GM19324 (cell line): ENCODE measurements around the gene KRTAP5-9.
"Not testable (repeated sequence)": the region's sequence is repeated elsewhere in the genome, so short reads cannot be mapped to it uniquely, and the experiment has no call there.

Source experiments
- ATAC-seq: cut with Tn5 transposase; IDR thresholded peaks from one replicate; pipeline ENCODE4 v1.9.1; 2021; ENCODE audit warnings: mild to moderate bottlenecking, moderate library complexity; ENCODE audit not compliant: unreplicated experiment, low FRiP score

KRTAP5-9 gene

GRCh38 chr11:71532036-71532610 is 16.1 kb upstream of the KRTAP5-9 start:
- ATAC-seq: no peak

GRCh38 chr11:71534711-71535608 is 13.3 kb upstream of the KRTAP5-9 start:
- not testable (repeated sequence) for ATAC-seq

- no peak for ATAC-seq
These were observed 12.4 kb upstream of the KRTAP5-9 start for GRCh38 chr11:71535825-71536224.

GRCh38 chr11:71537537-71537936 is 10.7 kb upstream of the KRTAP5-9 start:
- ATAC-seq: no peak

GRCh38 chr11:71537977-71538665 is 10.1 kb upstream of the KRTAP5-9 start, which contains the start of gene KRTAP5-8:
Gene KRTAP5-8, plus strand, starts transcription at chr11:71538025. Its CDS starts 31 bp downstream, at chr11:71538056.
- not testable (repeated sequence) for ATAC-seq

GRCh38 chr11:71538666-71538990 is 9.6 kb upstream of the KRTAP5-9 start:
- ATAC-seq: no peak

- ATAC-seq: no peak
These were observed 9.2 kb upstream of the KRTAP5-9 start for GRCh38 chr11:71539017-71539416.

- ATAC-seq: not testable (repeated sequence)
These were observed 8.2 kb upstream of the KRTAP5-9 start for GRCh38 chr11:71539971-71540370.

GRCh38 chr11:71540521-71541304 is 7.5 kb upstream of the KRTAP5-9 start:
- ATAC-seq: not testable (repeated sequence)

GRCh38 chr11:71542382-71542781 is 5.8 kb upstream of the KRTAP5-9 start:
- ATAC-seq: no peak

GRCh38 chr11:71542879-71543777 is 5.1 kb upstream of the KRTAP5-9 start:
- ATAC-seq: no peak

GRCh38 chr11:71543866-71544265 is 4.4 kb upstream of the KRTAP5-9 start:
- no peak for ATAC-seq

GRCh38 chr11:71544525-71545214 is 3.5 kb upstream of the KRTAP5-9 start:
- ATAC-seq: no peak

GRCh38 chr11:71545405-71545966 is 2.7 kb upstream of the KRTAP5-9 start:
- ATAC-seq: no peak

GRCh38 chr11:71548716-71549151 is 514 bp downstream of the KRTAP5-9 start:
- ATAC-seq: no peak

- no peak for ATAC-seq
These were observed 3.5 kb downstream of the KRTAP5-9 start for GRCh38 chr11:71551711-71552110.

GRCh38 chr11:71554996-71555395 is 6.8 kb downstream of the KRTAP5-9 start:
- ATAC-seq: no peak

GRCh38 chr11:71555508-71555907 is 7.3 kb downstream of the KRTAP5-9 start:
- no peak for ATAC-seq

- ATAC-seq: no peak
These were observed 7.8 kb downstream of the KRTAP5-9 start for GRCh38 chr11:71556018-71556417.
